ENCODE results near the gene AEN. TPM values are rescaled to one million over a fixed set of nuclear protein-coding genes. Genes with fewer than 3 reads are reported as not detected.

AEN gene
- total RNA-seq, 1 donor from 2014 or later: 9.8 TPM

- intact Hi-C loops (cut with micrococcal nuclease): no loop called here
- DNase-seq: no peak
- no peak for ATAC-seq
Observed at GRCh38 chr15:88658070-88658965, 37.2 kb downstream of the AEN start.

- ATAC-seq: peak; percentile 27
- DNase-seq: no peak
Observed at GRCh38 chr15:88658972-88659931, 38.1 kb downstream of the AEN start.

DNA sequence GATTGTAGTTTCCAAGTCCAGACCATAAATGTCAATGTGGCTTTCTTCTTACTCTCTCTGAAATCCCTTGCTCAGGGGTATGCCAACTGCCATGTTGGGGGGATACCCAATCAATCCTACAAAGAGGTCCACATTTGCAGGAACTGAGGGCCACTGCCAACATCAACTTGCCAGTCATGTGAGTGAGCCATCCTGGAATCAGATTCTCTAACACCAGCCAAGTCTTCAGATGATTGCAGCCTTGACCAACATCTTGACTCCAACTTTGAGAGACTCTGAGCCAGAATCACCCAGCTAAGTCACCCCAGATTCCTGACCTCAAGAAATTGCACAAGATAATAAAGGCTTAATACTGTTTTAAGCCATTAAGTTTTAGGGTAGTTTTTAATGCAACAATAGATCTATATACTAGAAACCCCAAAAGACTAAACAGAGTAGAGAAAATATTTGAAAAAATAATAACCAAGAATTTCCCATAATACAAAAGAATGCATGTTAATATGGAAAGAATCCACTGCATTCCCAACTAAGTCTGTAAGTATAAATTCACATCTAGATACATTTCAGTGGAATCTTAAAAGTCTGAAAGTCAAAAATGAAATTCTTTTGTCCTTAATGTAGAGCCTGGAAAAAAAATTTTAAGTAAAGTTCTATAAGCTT is 40.0 kb downstream of the AEN start:
- DNase-seq (no peak), ATAC-seq (no peak)
- intact Hi-C loops (cut with micrococcal nuclease): no loop called here

More at GRCh38 chr15:88658972-88659931, 38.1 kb downstream of the AEN start:
- intact Hi-C loops (cut with micrococcal nuclease): no loop called here

DNA sequence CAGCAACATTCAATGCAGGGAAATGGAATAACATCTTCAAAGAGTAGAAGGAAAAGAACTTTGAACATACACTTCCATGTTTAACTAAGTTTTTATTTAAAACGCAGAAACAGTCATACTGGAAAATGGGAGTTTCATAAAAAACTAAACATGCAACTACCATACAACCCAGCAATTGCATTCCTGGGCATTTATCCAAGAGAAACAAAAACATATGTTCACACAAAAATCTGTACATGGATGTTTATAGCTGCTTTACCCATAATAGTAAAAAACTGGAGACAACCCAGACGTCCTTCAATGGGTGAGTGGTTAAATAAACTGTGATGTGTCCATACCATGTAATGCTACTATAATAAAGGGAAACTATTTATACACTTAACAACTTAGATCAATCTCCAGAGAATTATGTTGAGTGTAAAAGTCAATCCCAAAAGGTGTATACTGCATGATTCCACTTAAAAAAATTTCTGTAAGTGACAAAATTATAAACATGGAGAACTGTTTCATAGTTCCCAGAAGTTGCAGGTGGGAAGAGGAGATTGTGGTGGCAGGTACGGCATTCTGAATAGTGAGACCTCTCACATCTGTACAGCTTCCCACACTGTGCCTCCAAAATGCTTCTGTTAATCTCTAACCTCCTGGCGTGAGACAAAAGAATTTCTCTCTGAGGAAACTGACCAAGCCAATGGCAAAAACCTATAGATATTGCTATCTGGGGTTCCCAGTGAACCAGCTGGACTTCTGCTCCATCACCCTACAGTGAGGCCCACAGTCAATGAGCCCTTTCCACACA is 40.8 kb downstream of the AEN start:
- intact Hi-C loops (cut with micrococcal nuclease): no loop called here
- DNase-seq (no peak), ATAC-seq (no peak)

DNA sequence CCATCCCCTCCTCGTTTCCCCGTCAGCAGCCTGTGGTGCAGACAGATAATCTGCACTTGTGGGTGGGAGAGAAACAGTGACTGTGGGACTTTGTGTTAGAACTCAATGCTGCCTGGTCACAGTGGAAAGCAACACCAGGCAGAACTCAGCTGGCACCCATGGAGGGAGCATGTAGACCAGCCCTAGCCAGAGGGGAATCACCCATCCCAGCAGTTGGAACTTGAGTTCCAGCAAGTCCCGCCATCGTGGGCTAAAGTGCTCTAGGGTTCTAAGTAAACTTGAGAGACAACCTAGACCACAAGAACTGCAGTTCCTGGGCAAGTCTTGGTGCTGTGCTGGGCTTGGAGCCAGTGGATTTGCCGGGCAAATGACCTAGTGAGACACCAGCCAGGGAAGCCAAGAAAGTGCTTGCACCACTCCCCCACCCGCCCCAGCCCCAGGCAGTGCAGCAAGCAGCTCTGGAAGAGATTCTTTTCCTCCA is 42.0 kb downstream of the AEN start:
- DNase-seq (no peak), ATAC-seq (no peak)
- intact Hi-C loops (cut with micrococcal nuclease): no loop called here

GRCh38 chr15:88664151-88664778 is 43.1 kb downstream of the AEN start:
- intact Hi-C loops (cut with micrococcal nuclease): no loop called here
- ATAC-seq: peak; percentile 48
- no peak for DNase-seq

DNA sequence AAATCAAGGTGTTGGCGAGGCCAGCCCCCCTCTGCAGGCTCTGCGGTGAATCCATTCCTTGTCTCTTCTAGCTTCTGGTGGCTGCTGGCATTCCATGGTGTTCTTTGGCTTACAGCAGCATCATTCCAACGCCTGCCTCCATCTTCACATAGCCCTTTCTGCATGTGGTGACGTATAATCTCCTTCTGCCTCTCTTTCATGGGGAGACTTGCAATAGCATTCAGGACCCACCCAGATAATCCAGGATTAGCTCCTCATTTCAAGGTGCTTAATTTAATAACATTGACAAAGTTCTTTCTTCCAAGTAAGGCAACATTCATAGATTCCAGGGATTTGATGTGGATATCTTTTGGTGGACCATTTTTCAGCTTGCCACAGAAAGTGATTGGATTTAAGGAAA is 53.5 kb downstream of the AEN start:
- DNase-seq (no peak), ATAC-seq (no peak)
- intact Hi-C loops (cut with micrococcal nuclease): no loop called here

- intact Hi-C loops (cut with micrococcal nuclease): no loop called here
- no peak for DNase-seq
- no peak for ATAC-seq
Observed at GRCh38 chr15:88678755-88679154, 57.6 kb downstream of the AEN start.

DNA sequence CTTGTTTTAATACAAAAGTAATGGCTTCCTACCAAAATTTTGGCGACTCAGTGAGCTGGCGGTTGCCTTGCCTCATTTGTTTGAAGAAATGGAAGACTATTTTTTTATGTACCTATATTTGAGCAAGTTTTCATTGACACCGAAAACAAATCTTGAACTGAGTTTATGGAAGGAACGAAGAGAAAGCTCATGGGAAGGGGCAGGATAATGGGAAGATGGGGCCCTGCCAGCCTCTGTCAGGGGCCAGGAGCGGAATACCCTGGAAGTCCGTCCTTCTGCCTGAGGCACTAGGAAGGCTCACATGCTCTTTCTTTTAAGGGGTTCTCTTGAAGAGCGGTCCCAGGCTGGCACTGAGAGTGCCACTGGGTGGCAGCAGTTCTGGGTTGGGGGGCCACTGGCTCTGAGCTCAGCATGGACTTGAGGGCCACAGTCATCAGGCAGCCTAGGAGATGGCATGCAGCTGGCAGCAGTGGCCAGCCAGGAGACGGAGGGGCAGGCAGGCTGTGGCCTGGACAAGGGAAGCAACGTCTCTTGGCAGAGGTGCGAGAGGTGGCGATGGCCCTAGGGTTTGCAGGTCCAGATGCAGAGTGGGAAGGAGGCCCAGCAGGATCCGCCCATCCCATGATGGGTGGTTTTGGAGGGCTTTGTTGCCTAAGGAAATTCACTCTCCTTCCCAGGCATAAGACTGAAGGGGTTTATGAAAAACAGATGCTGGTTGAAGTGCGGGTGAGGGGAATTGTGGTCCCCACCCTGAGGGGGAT is 59.3 kb downstream of the AEN start:
- DNase-seq (no peak), ATAC-seq (no peak)
- intact Hi-C loops (cut with micrococcal nuclease): no loop called here

GRCh38 chr15:88681610-88682221 is 60.6 kb downstream of the AEN start:
- DNase-seq: no peak
- peak; percentile 18 for ATAC-seq
- intact Hi-C loops (cut with micrococcal nuclease): no loop called here

Small RNA genes lying within 50 kb of the gene (microRNA-seq; reads per million reads assigned to microRNA genes)
- gene MIR1179 (ENCODE audit: borderline number of aligned reads): 6.9 reads per million
- not detected for gene MIR3529 (ENCODE audit: borderline number of aligned reads)
- gene MIR7-2 (ENCODE audit: borderline number of aligned reads): not detected

Other genes with a start within 250 kb of the AEN start
- 68.6 TPM for gene MRPL46, start 154.0 kb upstream of the AEN start, total RNA-seq
- gene MRPS11, start 153.6 kb upstream of the AEN start, total RNA-seq: 73.3 TPM
- 7.6 TPM for gene DET1, start 74.7 kb upstream of the AEN start, total RNA-seq
- 3.6 TPM for gene ISG20, start 17.7 kb downstream of the AEN start, total RNA-seq
- 0.15 TPM for gene ACAN, start 182.1 kb downstream of the AEN start, total RNA-seq